GM19240 (cell line): Measurements from ENCODE around the gene NMUR1.
"Not testable (repeated sequence)": the region's sequence is repeated elsewhere in the genome, so short reads cannot be mapped to it uniquely, and the experiment has no call there.

ENCODE experiments used
- DNase-seq: peaks from one replicate; pipeline ENCODE4 v3.0.0; 2011; ENCODE audit warnings: low spot score; ENCODE audit not compliant: insufficient read length

Gene NMUR1, protein sequence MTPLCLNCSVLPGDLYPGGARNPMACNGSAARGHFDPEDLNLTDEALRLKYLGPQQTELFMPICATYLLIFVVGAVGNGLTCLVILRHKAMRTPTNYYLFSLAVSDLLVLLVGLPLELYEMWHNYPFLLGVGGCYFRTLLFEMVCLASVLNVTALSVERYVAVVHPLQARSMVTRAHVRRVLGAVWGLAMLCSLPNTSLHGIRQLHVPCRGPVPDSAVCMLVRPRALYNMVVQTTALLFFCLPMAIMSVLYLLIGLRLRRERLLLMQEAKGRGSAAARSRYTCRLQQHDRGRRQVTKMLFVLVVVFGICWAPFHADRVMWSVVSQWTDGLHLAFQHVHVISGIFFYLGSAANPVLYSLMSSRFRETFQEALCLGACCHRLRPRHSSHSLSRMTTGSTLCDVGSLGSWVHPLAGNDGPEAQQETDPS

DNA sequence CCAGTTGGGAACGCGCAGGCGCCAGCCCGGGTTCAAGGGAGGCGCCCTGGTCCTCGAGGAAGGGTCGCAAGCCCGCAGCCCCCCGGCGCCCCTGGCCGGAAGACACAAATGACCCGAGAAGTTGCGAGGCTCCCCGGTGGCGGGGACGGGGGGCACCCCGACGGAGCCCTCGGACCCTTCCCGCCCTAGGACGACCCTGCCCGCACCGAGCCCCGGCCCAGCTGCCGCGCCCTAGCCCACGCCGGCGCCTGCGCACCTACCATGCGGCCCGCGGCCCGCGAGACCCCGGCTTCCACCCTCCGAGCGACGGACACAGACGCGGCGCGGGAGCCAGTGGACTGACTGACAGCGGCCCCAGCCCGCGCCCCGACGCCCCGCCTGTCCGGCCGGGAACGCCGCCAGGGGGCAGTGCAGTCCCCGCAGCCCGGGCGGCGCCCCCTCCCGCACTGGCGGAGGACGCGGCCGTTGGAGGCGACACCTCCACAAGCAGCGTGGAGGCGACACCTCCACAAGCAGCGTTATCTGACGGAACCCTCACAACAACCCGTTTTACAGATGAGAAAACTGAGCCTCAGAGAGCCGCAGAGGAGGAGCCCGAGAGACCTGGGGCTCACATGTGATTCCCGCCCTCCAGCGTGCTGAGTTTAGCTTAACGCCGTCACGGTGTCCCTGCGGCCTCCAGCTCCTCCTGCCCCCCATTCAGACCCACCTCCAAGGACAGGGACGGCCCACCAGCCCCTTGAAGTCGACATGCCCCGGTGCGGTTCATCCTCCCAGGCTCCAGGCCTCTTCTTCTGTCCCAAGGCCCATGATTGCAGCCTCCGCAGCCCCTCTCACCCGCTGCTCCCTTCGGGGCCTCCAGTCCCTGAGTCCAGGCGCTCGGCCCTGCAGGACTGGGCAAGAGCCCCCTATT is at the start of gene NMUR1:
Gene NMUR1 (minus strand): TSS at position 347 of the 913 bp plus-strand sequence. CDS start 84 bp downstream, at position 263.
- peak; percentile 47 for DNase-seq

DNA sequence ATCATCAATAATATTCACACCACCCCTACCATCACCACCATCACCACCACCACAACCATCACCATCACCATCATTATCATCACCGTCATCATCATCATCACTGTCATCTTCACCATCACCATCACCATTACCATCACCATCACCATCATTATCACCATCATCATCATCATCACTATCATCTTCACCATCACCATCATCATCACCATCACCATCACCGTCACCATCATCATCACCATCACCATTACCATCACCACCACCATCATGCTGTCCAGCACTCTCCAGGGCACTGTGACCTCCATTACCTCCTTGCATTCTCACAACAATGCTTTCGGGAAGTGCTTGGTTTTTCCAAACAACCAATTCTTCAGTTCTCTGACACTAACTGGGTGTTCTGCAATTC is 49.3 kb upstream of the NMUR1 start:
- no peak for DNase-seq

DNA sequence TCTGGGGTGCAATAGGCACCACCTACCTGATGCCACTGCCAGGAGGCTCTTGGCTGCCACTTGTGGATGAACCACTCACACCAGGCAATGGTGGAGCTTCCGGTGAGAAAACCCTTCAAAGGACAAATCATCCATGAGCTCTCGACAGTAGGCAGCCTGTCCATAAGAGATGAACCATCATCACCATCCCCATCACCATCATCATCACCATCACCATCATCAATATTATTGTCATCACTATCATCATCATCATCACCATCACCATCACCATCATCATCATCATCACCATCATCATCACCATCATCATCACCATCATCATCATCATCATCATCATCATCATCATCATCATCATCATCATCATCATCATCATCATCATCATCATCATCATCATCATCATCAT is 48.4 kb upstream of the NMUR1 start:
- DNase-seq = not testable (repeated sequence)

DNA sequence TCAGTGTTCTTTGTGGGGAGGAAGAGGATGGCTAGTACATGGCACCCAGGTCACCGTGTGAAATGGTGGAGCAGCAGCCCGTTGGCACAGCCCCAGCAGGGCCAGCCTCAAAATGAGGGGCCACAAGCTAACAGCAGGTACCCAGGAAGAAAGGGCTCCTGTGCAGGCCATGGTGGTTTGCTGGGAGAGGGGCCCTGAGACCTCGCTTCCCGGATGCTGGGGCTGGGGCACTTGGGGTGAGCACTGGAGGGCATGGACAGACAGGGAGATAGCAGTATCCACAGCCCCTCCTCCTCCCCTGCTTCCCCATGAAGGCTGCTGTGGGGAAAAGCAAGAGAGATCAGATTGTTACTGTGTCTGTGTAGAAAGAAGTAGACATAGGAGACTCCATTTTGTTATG is 46.2 kb upstream of the NMUR1 start:
- no peak for DNase-seq

DNA sequence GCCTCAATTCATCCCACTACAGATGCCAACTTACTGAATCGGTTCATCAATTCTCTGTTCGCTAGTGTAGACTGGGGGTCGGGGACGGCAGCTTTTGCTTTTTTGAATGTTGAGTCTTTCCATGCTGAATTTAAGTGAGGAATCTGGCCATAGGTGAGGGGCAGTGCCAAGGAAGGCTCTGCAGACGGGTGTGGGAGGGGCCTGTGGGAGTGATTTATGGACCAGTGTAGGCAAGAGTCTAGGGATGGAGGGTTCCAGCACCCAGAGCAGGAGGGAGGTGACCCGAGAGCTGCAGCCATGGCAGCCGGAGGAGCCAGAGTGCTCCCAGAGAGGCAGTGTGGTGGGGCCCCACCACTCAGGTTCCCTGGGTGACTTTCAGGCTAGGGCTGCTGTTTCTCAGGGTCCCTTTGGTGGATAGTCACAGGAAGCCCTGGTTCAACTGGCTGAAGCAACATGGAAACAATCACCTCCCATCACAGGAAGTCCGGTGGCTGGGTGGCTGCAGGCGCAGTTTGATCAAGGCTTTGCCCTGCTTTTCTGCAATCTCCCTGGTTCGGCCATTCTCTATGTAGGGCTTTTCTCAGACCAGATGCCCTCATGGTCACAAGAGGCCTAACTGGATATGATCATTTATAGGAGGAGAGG is 45.5 kb upstream of the NMUR1 start:
- no peak for DNase-seq

DNA sequence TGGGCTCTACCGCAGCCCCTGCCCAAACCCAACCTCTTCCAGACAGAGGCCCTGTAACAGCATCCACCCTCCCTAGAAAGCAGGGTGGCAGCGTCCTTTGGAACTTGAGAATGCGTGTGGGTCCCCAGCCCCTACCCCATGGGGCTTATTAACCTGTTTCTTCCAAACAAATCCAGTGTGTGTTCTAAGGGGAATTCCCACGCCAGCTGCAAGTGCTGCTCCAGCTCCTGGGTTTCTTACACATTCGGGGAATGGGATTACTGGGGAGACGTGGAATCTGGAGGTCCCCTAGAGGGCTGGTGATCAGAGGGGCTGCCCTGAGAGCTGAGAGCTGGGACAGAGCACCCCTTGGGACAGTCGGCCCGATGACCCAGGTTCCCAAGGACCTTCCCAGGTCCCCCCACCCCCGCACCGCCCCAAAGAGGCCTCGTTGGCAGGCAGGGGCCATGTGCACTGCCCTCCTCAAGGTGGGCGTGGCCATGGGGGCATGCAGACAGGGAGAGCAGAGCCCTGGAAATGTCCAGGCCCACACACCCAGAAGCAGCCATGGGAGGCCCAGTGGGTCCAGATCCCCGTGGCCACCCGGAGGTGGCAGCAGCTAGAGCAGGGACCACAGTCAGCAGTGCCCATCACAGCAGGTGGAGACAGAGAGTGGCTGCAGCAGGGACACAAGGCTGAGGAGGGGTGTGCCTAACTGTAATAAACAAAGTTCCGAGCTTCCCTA is 43.6 kb upstream of the NMUR1 start:
- no peak for DNase-seq

DNA sequence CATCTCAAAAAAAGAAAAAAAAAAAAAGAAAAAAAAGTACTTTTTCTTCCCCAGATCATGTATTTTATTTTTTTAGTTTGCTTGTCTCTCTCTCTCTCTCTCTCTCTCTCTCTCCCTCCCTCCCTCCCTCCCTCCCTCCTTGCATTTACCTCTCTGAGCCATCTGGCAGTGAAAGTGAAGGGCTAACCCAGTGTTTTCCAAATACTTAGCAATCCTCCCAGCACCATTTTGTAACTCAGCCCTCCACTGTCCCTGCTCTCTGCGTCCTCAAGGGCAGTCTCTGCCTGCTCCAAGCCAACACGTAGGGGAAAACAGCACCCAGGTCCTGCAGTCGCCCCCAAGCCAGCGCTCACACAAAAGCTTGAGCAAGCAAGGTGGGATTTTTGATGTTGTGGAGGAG is 42.9 kb upstream of the NMUR1 start:
- no peak for DNase-seq

DNA sequence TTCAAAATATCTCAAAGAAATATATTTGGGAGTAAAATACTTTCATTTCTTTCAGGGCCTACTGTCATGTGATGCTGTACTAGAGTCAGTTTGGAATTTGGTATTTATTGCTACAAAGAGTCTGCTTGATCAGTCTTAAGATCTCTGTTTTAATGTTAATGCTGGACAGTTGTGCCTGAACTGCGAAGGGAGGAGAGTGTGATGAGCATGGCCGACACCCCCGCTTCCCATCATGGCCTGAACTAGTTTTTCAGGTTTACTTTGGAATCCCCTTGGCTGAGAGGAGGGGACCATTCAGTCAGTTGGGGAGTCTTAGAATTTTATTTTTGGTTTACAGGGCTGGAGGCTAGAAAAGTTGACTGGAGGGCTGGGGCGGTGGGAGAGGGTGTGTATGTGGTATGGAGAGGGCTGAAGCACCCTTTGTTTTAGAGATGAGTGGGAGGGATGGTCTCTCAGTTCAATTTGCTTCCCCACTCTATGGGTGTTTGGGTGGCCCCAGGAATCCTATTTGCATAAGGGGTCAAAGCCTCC is 41.5 kb upstream of the NMUR1 start:
- DNase-seq = no peak

DNA sequence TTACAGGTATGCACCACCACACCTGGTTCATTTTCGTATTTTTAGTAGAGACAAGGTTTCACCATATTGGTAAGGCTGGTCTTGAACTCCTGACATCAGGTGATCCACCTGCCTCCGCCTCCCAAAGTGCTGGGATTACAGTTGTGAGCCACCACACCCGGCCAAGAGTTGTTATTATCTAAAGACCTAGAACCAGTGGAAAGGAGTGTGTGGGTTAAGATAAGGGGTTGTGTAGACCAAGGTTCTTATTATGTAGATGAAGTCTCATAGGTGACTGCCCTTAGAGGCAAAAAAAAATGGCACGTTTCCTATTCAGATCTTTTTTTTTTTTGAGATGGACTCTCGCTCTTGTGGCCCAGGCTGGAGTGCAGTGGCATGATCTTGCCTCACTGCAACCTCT is 40.7 kb upstream of the NMUR1 start:
- DNase-seq = not testable (repeated sequence)

DNA sequence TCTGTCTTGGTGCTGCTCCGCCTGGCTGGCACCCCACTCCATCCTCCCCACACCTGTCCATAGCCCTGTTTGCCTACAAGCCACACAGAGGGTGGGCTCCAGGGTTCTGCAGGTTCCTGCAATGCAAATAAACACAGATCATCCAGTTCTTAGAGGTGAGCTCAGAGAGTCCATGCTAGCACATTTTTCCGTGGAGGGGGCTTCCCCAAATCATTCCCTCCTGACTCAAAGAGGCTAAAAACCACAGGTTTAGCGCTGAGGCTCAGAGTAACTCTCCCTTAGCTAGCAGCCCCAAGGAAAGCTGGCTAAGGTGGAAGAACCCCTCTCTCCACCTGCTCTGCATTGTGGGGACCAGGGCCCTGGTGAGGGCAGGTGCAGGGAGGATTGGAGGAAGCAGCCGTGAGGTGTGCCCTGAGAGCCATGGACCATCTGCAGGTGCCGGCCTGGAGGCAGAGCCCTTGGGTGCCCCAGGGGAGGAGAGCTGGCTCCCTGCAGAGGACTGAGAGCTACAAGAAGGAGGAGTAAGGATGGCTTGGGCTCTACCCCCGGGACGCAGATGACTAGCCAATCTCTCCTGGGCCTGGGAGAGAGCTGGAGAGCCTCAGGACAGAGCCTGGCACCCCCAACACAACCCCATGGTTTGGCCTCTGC is 38.7 kb upstream of the NMUR1 start:
- DNase-seq = no peak

DNA sequence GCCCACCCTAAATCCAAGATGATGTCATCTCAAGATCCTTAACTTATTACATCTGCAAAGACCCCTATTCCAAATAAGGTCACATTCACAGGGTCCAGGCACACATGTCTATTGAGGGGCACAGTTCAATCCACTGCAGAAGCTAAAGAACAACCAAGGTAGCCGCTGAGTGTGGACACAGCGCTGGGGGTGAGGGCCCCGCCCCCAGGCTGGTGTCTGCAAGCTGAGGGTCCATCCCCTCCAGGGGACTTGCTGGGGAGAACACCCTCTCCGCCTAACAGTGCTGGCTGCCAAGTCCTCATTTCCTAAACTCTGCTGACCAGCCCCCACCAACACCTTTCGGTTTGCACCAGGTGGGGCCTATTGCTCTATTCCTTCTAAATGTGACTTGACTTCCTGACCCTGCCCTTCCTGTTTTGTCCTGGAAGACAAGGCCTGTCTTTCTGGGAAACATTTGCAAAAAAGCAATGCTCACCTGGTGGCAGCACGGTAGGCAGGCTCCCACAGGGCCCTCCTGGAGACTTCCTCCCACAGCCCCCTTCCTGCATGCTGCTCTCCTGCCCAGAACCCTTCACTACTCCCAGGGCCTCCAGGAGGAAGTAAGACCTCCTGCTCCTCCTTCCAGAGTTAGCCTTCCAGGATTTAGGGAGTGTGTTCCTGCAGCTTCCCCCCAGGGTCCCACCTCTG is 38.0 kb upstream of the NMUR1 start:
- DNase-seq = no peak

DNA sequence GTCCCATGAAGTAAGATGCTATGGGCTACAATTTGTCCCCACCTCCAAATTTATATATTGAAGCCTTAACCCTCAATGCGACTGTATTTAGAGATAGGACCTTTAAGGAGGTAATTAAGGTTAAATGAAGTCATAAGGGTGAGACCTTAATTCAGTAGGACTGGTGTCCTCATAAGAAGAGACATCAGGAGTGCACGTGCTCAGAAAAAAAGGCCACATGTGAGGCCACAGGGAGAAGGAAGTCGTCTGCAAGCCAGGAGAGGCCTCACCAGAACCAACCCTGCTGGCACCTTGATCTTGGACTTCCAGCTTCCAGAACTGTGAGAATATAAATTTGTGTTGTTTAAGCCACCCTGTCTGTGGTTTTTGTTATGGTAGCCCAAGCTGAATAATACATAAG is 36.9 kb upstream of the NMUR1 start:
- no peak for DNase-seq

DNA sequence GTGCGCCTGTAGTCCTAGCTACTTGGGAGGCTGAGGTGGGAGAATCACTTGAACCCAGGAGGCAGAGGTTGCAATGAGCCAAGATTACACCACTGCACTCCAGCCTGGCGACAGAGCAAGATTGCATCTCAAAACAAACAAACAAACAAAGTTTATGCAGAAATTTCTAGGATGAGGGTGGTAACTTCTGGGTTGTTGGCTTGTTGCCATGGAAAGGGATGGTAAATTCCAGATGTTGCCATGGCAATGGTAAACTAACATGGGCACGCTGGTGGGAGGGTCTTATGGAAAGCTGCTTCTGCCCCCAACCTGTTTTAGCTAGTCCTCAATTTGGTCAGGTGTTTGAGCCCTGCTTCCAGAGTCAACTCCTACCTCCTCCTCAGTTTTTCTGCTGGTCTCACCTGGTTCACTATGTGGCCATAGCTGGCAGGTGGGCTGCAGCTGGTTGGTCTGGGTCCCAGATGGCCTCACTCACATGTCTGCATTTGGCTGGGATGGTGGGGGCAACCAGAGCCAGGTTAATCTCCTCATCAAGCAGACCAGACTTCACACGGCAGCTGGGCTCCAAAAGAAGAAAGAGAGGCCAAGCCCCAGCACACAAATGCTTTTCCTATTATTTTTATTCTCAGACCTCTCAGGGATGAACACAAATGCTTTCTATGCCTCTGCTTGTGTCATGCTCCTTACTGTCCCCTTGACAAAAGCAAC is 35.8 kb upstream of the NMUR1 start:
- no peak for DNase-seq

DNA sequence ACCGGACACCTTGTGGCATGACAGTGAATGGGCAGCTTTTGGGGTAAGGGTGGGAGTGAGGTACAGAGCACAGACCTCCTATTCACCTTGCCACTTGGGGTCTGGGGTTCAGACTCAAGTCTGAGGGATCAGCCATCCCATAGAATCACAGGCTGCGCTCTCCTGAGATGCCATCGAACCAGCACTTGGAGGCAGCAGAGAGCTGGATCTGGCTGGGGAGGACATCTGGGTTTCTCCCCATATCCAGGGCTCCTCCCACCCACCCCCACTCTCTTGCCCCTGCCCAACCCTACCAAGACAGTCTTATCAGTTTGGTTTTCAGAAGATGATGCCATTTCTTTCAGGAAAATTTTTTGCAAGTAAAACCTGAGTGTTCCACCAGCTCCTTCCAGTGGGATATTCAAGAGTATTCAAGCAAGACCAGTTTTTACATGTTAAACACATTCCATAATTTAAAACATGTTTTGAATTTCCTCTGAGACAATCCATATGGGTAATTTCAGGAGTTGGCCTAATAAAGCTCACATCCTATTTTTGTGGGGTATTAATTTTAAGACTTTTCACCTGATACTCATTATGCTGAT is 33.2 kb upstream of the NMUR1 start:
- DNase-seq = peak; percentile 44

DNA sequence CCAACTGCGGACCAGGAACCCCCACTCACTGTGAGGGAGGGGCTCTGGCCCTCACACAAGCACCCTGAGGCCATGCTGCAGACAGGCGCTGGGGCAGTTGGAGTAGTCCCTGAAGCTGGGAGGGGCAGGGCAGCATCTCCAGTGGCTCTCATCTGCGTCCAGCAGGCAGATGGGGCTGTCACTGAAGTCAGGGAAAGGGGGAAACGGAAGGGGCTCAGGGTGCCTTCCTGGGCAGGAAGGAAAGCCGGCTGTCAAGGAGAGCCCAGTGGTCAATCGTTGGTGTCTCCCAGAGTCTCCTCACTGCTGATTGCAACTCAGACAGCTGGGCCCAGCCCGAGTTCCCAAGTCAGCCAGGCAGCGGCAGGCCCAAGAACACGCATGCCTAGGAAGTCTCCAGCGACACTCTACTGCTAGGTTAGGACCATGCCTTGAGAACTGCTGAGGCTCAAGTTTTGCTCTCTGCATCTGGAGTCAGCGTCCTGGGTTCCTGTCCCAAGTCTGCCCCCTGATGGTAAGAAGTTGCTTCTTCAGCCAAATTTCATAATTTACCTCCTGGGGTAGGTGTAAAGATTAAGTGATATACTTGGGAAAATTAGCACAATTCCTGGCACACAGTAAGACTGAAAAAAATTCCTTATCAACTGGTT is 27.4 kb upstream of the NMUR1 start:
- peak; percentile 70 for DNase-seq

DNA sequence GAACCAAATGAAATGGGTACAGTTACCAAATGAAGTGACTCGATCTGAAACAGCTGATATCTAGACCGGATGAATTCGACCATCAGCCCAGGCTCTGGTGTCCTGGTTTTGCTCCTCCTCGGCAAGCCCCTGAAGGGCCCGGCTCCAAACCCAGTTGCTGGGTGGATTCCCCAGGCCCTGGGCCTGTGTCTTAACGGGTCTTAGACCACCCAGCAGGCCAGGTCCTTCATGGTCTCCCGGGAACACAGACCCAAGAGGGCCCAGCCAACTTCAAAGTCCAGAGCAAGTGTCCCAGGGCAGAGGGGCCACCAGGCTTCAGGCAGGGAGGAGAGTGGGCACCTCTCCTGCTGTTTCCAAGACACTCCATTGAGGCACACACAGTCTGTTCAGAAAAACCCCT is 26.7 kb upstream of the NMUR1 start:
- no peak for DNase-seq

DNA sequence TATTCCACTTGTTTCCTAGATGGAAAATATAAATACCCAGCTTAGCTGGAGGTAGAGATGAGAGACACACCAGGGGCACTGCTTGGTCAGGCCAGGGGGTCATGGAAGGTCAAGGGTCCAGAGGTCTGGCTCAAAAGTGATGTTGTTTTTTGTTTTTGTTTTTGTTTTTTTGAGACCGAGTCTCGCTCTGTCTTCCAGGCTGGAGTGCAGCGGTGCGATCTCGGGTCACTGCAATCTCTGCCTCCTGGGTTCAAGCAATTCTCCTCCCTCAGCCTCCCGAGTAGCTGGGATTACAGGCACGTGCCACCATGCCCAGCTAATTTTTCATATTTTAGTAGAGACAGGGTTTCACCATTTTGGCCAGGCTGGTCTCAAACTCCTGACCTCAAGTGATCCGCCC is 26.3 kb upstream of the NMUR1 start:
- not testable (repeated sequence) for DNase-seq
